G401.6 (cell line): ENCODE measurements around the gene DTNBP1.

ENCODE experiments used
- FAIRE-seq: peaks from 2 replicates; lab custom pipeline; 2012; peaks lifted over from hg19 to GRCh38; lab: Jason Lieb, UNC

The DTNBP1 gene

DNA sequence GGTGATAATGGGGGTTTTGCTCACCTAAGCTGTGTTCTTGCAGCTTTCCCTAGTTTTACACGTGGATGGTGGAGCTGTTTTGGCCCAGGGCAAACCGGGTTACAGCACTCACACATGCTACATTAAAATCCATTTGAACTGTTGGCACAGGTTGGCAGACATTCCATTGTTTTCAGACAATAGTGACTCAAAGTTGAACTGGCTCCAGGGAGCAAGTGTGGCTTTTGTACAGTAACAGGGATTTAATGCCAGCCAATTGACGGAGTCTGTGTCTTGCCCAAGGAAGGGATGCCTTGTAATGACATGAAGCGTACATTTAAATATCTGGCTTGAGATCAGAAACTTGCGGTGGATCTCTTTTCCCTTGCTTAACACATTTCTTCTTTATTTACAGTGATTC, 183.1 kb downstream of the DTNBP1 start:
- no peak for FAIRE-seq

DNA sequence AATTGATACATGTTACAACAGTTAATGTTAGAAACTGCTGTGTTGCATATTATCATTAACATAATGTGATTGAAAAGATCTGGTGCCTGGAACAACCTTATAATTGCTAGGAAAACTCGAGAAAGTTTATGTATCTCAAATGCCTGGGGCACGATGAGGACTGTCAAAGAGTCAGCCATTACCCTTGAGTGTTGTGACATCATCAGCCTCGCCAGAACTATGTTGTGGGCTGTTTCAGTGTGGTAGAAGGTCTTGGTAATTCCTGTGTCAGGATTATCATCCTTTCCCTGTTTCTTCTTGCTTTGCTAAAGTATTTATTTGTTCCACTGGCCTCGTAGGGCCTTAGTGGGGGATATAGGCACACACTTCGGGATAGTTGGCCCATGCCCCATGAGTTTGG, 185.1 kb downstream of the DTNBP1 start:
- no peak for FAIRE-seq

DNA sequence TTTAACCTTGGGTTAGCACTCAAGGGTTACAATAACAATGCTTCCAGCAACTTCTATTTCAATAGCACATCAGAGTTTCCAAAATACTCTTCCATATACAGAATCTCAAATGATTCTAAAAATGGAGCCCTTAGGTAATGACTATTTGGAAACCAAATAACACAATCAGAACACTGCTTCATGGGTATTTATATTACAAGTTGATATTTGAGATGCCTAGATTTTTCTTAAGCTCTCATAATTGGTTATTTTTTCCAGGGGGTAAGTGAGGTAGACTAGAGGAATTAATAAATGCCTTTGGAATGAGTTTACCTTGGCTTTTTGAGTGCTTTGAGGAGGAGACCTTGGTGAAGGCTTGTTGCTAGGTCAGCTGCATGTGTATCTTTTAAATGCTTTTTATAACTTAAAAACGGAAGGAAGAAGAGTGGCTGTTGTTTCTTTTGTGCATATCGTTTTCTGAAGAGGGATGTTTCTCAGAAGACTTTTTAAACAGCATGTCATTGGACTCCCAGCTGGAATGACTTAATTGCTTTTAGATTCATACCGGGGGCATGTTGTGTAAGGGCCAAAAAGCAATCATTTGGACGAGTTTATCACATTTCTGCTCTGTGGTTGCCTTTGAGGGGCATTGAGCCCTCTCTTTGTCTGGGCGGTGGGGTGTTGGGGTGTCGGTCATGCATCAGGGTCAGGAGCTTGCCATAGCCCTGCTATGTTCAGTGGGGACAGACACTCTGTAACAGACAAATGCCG, 186.0 kb downstream of the DTNBP1 start:
- no peak for FAIRE-seq

DNA sequence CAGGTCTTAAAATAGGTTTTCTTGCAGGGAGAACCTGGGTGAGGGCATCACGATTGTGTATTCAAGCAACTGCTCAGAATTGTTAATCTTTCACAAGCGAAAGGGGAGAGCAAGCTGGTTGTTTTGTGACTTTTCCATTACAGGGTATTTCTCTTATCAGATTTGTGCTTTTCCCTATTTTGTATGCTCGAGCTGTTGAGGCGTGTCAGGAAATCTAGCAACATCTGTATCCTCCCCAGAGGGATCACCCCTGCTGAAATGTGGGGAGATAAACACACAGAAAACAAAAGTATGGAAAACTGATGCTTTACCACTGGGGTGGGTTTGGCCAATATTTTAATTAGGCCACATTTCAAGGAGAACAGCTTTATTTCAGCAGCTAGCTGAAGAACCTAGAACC, 187.0 kb downstream of the DTNBP1 start:
- FAIRE-seq = no peak

DNA sequence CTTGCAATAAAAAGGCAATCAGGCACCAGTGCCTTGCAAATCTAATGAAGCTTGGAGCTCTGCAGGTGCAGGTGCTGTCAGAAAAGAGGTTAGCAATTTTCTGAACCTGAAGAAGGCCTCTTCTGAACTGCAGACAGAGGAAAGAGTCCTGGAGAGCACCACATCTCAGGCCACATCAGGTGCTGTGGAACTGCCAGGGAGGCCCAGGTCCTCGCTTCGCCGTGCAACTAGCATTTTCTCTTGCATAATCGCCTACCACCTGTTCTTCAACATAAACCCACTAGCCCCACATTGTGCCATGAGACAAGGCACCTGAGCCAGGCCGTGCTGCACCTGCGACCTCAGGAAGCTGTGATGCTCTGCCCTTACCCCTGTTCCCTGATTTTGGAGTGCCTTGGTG, 187.6 kb downstream of the DTNBP1 start:
- FAIRE-seq = no peak

DNA sequence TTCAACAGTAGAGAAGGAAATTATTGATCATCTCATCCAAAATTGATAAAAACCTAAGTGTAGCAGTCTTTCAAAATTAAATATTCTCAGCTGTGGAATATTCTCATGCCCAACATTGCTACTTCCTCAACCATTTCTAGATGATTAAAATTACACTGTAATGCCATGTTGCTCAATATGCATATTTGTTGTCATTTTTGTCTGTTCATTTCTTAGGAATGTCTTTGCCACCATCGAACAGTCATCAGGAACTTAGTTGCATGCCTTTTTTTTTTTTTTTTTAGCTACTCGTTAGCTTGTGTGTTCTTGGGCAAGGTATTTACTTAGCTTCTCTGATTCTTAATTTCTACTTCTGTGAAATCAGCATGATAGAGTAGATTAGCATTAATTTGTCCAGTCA, 188.6 kb downstream of the DTNBP1 start:
- FAIRE-seq = no peak

DNA sequence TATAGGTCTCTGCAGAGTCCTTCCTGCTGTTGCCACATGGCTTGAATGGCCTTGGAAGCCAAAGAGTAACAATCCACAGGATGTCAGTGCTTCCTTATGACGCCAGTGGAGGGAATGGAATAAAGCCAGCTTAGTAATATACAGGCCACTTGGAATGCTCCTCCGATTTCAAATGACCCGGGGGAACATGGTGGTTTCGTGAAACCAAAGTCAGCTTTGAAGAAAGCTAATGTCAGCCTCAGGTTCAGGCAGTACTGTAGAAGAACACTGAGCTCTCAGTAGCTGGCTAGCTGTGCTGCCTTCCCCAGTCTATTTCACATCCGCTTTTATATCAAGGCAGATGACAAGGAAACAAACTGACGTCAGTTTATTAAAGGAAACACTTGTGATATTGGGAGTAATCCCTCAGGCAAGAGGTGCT, 189.1 kb downstream of the DTNBP1 start:
- FAIRE-seq = no peak

DNA sequence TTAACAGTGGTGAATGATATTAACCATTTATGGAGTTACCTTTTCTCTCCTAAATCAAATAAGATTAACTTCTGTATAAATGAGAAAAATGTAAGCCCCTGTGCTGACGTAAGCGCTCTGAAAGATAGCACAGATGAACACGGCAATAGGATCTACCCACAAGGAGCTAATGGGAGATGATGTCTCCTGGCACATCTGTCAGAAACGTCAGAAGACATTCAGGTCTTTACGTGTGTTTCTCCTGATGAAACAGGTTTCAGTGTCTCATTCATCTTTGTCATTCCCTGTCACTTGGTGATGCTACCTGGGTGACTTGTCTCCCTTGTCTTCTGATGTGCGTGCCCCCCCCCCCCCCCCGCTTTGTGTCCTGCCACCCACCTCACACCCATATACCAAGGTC, 189.7 kb downstream of the DTNBP1 start:
- FAIRE-seq = no peak
